ENCODE results near the gene RPL22L1.
"Not testable (repeated sequence)": the region's sequence is repeated elsewhere in the genome, so short reads cannot be mapped to it uniquely, and the experiment has no call there.

Gene RPL22L1

GRCh38 chr3:170826047-170826446 lies 43.9 kb downstream of the RPL22L1 start:
- no peak for DNase-seq

- not testable (repeated sequence) for DNase-seq
Observed at GRCh38 chr3:170823562-170823961, 46.4 kb downstream of the RPL22L1 start.

GRCh38 chr3:170818325-170818724 lies 51.7 kb downstream of the RPL22L1 start:
- DNase-seq, result not testable (repeated sequence)

- not testable (repeated sequence) for DNase-seq
Observed at GRCh38 chr3:170817471-170817870, 52.5 kb downstream of the RPL22L1 start.

GRCh38 chr3:170816841-170817240 lies 53.2 kb downstream of the RPL22L1 start:
- DNase-seq, result no peak

- DNase-seq, result no peak
Observed at GRCh38 chr3:170816341-170816740, 53.7 kb downstream of the RPL22L1 start.

GRCh38 chr3:170815936-170816335 lies 54.1 kb downstream of the RPL22L1 start:
- no peak for DNase-seq

GRCh38 chr3:170815340-170815739 lies 54.7 kb downstream of the RPL22L1 start:
- no peak for DNase-seq

All from right hindlimb (tissue), 1 donor.